NCI-H1417 (cell line): ENCODE results near the gene GGTLC2.
"Not testable (repeated sequence)": the region's sequence is repeated elsewhere in the genome, so short reads cannot be mapped to it uniquely, and the experiment has no call there.

Experiments used
- DNase-seq, 3 experiments: peaks; one replicate each; lab custom pipeline; 2025; lab: John Stamatoyannopoulos, UW

Gene GGTLC2

DNA sequence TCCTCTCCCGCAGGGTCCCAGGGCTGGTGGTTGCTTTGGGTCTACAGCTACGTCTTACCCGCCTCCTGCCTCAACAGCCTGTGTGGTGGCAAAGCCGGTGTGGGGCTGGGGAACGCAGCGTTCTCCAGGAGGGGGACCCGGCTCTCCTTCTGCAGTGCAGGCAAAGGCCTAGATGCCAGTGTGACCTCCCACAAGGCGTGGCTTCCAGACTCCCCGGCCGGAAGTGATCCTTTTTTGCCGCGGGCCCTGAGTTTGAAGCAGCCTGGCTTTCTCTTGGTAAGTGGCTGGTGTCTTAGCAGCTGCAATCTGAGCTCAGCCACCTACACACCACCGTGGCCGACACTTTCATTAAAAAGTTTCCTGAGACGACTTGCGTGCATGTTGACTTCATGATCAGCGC is 6.1 kb upstream of the GGTLC2 start:
- not testable (repeated sequence) for DNase-seq

DNA sequence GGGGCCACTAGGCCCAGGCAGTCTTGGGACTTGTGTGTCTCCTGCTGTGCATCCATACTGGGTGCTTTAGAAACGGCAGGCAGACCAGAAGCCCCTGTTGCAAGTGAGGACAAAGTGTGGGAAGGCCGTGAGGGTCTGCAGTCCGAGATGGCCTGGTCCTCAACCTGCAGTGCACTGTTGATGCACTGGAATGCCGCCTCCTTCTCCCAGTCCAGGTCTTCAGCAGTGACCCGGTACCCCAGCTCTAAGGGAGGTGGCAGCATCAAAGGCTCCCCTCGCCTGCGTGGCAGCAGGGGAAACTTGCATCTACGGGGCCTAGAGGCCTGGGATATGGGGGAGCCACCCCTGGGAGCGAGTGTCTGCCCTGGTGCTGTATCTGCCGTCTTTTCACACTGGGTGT is 2.2 kb upstream of the GGTLC2 start:
- not testable (repeated sequence) for DNase-seq

DNA sequence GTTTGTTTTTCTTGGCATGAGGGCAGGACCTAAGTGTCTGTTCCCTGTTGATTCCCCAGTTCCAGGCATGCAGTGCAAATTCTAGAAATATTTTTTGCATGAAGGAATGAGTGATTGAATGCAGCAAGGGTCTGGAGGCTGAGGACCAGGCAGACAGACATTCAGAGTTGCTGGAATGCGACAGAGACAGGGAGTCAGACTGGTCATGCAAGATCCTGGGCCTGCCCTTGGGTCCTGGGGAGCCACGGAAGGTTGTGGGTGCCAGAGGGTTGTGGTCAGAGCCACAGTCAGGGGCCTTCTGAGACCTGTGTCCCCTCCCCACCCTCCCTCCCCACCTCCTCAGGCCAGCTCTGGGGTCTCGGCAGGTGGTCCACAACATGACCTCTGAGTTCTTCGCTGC is 1.6 kb downstream of the GGTLC2 start:
- DNase-seq = not testable (repeated sequence)

DNA sequence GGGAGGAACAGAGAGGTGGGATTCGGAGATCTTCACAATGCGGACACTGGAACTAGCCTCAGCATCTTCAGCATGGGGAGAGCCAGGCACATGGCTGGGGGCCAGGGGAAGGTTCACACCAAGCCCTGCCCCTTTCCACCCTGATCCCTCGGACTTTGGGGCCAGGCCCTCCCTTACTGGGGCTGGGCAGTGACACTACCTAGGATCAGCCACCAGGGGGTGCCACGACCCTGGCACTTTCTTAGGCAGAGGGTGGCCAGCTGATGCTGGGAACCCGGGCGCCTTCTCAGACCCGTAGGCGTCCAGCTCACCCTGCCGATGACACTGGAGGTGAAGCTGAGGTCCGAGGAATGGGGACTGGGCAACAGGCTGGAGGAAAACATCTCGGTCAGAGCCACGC is 3.5 kb downstream of the GGTLC2 start:
- DNase-seq = not testable (repeated sequence)

DNA sequence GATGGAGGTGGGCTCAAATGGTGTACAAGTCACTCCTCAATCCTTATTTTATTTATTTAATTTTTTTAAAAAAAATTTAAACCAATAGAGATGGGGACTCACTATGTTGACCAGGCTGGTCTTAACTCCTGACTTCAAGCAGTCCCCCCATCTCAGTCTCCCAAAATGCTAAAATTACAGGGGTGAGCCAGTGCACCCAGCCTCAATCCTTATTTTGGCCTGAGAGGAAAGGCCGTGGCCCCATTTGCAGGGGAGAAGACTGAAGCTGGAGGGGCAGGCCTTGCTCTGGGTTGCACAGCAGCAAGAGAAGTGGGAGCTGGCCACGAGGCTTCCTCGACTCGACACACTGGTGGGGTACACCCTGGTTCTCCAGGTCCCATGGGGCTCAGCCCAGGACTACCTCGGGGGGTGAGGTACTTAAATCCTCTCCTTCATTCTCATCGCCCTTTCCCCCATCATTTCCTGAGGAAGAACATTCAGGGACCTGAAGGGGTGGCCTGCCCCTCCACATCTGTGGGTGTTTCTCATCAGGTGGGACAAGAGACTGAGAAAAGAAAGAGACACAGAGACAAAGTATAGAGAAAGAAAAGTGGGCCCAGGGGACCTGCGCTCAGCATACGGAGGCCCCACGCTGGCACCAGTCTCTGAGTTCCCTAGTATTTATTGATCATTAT is 4.6 kb downstream of the GGTLC2 start:
- not testable (repeated sequence) for DNase-seq

DNA sequence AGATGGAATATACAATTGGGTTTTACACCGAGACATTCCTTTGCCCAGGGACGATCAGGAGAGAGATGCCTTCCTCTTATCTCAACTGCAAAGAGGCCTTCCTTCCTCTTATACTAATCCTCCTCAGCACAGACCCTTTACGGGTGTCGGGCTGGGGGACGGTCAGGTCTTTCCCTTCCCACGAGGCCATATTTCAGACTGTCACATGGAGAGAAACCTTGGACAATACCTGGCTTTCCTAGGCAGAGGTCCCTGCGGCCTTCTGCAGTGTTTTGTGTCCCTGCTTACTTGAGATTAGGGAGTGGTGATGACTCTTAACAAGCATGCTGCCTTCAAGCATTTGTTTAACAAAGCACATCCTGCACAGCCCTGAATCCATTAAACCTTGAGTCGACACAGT is 5.3 kb downstream of the GGTLC2 start:
- not testable (repeated sequence) for DNase-seq

DNA sequence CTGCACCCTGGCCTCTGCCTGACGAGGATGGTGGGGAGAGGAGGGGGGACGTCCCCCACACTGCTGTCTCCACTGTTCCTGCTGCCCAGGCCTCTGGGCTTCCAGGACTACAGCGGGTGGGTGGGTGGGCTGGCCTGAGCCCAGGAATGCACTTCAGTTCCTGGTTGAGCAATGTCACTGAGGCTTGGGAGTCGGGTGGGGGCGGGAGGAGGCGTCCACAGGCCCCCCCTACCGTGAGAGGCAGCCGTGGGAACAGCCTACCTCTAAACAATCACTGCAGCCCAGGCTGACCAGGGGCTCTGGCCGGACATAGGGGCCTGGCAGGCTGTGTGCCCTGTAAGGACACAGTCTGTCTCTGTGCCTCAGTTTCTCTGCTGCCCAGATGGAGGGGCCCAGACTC is 6.0 kb downstream of the GGTLC2 start:
- DNase-seq = not testable (repeated sequence)

DNA sequence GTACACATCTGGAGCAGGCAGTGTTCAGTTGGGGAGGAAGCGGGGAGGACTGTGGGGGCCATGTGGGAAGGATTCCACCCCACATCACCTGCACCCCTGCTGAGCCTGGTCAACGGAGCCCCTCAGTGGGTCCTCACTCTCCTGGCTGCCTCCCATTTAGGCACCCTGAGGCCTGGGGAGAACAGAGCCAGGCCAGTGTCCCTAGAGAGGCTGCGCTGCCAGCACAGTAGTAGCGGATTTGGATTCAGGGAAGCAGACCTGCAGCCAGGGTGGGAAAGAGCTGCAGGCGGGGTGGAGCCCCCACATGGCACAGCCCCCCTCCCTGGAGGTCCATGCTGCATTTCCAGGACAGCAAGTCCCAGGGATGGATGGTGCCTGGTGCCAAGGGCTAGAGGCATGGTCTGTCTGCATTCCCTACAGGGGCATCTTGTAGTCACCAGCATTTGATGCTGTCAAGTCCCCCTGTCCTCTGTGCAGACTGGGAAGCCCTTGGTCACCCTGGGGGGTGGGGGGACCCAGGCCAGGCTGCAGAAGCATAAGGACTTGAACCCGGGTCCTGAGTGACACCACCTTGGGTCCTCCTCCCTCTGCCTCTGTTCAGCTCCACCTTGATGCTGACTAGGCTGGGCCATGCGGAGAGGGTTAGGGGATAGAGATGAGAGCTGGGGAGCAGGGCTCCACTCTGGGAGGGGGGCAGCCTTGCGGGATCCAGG is 6.5 kb downstream of the GGTLC2 start:
- not testable (repeated sequence) for DNase-seq

DNA sequence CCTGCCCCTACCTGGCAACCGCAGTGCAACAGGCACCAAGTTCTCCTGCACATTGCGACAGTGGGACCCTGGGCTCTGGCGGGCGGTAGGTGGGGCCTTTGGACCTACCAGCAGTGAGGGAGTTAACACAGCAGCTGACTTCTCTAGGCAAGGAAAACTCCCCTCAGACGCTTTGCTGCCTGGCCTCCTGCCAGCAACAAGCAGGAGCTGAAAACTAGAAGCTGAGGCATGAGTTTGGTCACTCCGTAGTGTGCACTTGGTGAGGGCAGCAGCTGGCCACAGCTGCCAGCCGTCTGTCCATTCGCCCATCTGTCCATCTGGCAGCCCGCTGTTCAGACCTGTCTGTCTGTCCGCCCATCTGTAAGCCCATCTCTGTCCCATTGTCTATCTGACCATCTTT is 7.2 kb downstream of the GGTLC2 start:
- not testable (repeated sequence) for DNase-seq

DNA sequence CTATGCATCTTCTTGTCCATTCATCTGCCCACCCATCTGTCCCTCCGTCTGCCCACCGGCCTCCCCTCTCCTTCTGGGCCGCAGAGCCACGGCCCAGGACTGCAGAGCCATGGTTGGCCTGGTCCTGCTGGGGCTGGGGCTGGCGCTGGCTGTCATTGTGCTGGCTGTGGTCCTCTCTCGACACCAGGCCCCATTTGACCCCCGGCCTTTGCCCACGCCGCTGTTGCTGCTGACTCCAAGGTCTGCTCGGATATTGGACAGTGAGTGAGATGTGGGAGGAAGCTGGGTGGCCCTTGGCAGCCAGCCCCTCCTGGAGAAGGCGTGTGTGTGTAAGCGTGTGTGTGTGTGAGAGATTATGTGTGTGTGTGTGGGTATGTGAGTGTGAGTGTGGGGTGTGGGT is 7.7 kb downstream of the GGTLC2 start:
- DNase-seq = not testable (repeated sequence)

DNA sequence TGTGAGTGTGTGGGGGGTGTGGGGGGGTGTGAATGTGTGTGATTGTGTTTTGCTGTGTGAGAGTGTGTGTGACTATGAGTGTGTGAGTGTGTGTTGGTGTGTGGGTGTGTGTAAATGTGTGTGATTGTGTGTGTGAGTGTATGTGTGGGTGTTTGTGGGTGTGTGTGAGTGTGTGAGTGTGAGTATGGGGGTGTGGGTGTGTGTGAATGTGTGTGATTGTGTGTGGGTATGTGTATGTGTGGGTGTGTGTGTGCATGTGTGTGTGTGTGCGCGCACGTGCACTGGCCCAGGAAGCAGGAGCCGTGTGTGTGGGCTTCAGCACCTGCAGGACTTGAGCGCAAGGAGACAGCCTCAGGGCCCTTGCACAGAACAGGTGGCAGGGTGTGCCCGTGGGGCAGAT is 8.2 kb downstream of the GGTLC2 start:
- DNase-seq = not testable (repeated sequence)

DNA sequence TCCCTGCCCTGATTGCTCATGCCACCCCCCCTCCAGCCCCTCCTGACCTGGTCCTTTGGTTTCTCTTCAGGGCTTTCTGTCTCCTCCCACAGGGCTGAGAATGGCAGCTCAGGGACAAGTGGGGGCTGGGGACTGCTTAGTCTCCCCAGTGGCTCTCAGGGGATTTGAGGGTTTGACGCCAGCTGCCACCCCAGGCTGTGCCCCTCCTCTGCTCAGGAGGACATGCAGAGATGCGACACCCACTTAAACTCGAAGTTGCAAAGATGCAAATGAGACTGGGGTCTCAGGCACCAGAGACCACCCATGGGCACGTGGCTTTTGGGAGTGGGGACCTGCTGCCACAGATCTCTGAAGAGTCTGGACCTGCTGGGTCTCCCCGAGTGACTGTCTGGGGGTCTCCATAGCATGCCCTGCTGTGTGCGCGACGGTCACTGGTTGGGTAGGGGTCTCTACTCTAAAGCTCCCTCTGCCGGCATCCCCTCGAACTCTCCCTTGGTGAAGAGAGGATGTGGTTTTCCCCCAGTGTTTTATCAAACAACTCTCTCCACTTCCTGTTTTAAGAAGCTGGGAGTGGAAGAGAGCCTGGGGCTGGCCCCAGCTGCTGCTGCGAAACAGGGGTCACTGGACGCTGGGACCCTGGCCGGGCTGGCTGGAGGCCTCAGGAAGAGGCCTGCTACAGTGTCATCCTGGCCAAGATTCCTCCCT is 9.4 kb downstream of the GGTLC2 start:
- not testable (repeated sequence) for DNase-seq

DNA sequence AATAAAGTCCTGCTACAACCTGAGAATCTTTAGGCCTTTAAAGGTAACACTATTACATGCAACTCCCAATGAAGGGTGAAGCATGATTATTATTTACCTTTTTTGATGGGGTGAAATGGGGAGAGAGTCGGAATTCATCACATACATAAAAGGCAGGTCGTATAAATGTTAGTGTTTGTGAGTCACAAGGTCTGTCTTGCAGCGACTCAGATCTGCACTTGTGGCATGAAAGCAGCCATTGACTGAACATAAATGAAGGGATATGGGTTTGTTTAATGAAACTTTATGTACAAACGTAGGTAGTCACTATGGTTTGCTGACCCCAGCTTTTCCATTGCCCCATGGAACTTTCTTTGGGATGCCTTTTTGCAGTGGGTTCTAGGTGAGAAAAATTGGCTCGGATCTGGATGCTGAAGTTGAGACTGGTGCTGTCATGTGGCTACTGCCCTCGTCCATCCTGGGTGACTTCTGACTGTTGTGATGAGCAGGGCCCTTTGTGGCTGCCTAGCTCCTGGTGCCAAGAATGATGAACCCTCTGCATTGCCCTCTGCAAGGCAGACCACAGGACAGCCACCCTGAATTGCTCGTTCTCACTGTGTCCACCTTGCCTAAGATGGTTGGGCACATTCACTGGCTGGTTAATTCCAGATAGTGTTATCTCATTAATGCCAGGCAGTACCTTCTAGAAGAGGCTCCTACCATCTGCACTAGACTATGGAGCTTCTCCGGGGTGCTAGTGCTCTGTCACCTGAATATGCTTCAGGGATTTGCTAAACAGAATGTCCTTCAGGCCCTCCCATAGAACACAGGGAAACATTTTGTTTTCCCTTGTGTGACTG is 11.3 kb downstream of the GGTLC2 start:
- DNase-seq = no peak

DNA sequence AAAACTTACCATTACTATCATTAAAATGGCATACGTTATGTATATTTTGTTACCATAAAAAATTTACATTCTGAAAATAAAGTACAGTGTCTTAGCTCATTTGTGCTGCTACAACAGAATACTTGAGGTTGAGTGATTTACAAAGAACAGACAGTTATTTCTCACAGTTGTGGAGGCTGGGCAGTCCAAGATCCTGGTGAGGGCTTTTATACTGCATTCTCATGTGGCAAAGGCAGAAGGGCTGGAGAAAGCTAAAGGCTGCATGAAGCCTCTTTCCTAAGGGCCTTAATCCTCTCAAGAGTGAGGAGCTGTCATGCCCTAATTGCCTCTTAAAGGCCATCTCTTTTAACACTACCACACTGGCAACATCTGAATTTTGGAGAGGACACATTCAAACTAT is 13.3 kb downstream of the GGTLC2 start:
- peak in 1 of 3 experiments; percentile 37 for DNase-seq

DNA sequence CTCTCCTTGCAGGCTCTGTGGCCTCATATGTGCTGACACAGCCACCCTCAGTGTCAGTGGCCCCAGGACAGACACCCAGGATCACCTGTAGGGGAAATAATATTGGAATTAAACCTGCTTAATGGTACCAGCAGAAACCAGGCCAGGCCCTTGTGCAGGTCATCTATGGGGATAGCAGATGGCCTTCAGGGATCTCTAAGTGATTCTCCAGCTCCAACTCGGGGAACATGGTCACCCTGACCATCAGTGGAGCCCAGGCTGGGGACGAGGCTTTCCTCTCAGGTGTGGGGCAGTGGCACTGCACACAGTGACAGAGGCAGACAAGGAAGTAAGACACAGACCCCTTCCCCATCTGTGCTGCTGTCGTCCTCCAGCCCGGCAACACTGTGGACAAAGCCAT is 16.9 kb downstream of the GGTLC2 start:
- no peak for DNase-seq

DNA sequence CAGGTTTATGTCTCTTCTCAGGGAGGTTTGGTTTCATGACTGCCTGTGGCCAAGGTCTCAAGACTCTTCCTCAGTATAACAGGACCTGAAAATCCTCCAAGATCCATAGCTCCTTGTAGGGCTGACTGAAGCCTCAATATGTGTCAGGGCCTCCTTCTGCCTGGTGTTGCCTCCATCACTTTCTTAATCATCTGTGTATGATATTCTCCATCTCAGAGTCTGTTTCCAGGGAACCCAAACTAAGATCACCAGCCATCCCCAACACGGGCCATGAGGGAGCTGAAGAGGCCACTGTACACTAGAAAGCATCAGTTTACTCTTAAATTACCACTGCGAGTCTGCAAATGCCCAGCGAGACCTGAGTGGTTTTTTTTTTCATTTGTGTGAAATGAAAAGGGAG is 17.7 kb downstream of the GGTLC2 start:
- no peak for DNase-seq

DNA sequence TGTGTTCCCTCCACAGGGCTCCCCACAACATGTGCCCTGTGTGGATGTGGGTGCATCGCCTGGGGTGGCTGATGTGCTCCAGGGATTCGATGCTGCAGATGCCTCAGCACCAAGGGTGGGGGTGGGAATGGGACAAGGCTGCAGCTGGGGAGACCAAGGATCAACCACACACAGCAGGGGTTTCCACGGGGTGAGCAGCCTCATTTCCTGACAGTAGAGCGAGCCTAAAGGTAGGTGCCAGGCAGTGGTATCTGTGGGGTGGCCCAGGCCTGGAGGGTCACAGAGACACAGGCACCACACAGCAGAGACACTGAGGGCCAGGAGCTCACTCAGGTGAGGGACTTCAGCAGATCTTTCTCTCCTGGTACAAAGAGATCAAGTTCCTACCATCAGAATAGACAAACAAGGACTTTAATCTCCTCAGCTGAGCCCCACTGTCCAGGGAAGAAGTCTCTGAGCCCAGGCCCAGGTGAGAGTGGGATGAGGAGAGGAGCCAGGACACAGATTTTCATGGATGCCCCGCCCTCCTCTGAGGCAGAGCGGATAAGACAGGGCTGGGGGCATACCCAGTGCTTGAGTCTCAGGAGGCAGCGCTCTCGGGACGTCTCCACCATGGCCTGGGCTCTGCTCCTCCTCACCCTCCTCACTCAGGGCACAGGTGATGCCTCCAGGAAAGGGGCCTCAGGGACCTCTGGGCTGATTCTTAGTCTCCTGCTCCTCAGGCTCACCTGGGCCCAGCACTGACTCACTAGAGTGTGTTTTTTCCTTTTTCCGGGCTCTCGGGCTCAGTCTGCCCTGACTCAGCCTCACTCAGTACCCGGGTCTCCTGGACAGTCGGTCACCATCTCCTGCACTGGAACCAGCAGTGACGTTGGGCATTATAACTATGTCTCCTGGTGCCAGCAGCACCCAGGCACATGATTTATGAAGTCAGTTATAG is 19.7 kb downstream of the GGTLC2 start:
- no peak for DNase-seq

DNA sequence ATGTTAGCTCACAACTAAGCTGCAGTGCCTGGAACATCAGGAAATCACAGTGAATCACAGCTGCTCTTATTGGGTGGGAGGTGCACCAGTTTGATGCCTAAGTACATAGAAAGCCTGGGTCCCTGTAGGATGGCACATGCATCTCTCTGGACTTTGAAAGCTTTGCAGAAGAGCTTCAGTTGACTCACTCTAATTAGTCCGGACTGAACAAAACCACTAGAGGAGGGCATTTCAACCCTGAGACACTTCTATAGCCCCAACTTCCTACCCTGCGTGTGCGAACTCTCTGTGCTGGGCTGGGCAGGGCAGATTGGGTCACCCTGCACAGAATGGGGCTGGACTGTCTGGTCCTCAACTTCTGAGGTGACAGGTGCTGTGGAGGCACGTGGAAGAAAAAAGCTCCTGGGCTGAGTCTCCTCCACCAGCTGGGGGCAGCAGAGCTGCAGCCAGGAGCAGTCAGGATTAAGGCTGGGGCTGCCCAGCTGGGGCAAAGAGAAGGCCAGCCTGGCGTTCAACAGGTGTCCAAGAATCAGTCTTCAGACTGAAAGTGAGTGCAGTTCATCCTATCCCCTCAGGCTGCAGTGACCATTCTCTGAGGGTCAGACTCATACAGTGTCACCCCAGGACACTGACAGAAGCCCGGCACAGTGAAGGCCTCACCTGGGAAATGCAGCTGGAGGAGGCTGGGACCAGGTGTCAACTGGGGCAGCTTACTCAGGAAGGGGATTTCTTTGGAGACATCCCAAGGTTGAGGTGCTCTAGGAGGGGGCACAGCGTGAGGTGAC is 22.1 kb downstream of the GGTLC2 start:
- DNase-seq = peak in 2 of 3 experiments; percentile 1 to 16

DNA sequence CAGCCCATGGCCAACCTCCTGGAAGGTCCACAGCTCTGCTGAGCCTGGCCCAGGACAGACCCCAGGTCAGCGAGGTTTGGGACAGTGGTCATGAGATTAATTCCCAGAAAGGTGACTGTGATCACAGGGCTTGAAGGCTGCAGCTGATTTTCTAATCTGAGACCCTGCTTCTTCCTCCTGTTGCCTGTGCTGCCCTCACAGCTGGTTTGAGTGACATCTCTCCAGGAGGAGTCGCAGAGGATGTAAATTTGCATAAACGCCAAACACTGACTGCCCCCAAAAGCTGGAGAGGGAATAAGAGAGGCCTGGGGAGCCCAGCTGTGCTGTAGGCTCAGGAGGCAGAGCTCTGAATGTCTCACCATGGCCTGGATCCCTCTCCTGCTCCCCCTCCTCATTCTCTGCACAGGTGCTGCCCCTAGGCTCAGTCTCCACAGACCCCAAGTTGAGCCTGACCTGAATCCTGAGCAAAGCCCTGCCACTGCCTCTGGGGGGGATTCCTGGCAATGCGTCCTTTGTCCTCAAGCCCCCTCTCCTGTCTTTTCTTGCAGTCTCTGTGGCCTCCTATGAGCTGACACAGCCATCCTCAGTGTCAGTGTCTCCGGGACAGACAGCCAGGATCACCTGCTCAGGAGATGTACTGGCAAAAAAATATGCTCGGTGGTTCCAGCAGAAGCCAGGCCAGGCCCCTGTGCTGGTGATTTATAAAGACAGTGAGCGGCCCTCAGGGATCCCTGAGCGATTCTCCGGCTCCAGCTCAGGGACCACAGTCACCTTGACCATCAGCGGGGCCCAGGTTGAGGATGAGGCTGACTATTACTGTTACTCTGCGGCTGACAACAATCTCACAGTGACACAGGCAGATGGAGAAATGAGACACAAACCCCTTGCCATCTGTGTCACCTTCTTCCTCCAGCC is 23.8 kb downstream of the GGTLC2 start:
- DNase-seq = no peak
